ENCODE data around the gene TKT. TPM values are rescaled to one million over a fixed set of nuclear protein-coding genes. Genes with fewer than 3 reads are reported as not detected.

The TKT gene
- total RNA-seq, 1 experiment from 2014 or later: 634 TPM

DNA sequence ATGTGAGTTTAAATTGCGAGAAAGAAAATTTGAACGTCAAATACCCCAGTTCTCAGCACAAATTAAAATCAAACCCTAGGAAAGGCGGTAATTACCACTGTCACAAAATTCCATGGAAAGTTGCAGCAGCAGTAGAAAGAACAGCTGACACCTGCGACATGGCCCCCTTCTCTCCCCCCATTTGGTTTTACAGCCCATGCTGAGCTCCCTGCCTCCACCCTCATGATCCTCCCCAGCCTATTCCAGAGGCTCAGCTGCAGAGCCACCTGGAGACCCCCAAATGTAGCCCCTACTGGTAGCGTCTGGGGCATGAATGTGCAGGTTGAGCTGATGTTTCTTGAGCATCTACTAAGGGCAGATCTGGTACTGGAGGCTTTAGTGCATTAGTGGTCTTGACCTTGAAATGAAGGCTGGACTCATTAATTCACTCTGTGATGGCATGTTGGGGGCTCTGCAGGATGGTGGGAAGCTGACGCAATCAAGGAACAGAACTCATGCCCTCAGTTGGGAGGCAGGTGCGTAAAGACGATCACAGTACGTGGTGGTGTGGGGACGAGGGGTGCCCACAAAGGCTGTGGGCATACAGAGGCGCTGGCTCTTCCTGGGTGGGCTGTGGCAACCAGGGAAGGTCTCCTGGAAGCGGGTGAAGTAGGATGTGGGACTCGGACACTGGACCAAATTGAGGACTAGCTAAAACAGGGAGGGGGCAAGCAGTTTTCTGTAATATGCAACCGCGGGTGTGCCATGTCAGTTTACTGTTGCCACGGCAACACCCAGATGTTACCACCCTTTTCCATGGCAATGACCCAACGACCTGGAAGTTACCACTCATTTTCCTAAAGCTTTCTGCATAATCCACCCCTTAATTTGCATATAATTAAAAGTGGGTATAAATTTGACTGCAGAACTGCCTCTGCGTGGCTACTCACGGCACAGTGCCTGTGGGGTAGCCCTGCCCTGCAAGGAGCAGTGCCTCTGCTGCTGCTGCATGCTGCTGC lies 55.0 kb downstream of the TKT start:
- Histone ChIP-seq H3K4me3 (replicated peaks in 1 of 2; ENCODE audit: low read depth in 1 of 2, low read length in 2 of 2) (no peak overlapping the region), H3K9me2 (ENCODE audit: insufficient read depth) (no peaks in the 10 kb centered on the region), H4K20me1 (ENCODE audit: insufficient read depth) (no peaks in the 10 kb centered on the region), H3K4me2 (ENCODE audit: low read length) (no peak overlapping the region), H3K9ac (ENCODE audit: low read length) (no peak overlapping the region), H3K79me2 (ENCODE audit: insufficient read depth, low read length) (peaks cover 24% of the 10 kb centered on the region), H3K9me3 (ENCODE audit: control insufficient read depth in 1 of 2, insufficient read depth in 1 of 2, low read depth in 1 of 2, low read length in 2 of 2) (no peaks in the 10 kb centered on the region), H3K27ac (ENCODE audit: low read depth, low read length) (no peak overlapping the region), H3K27me3 (ENCODE audit: insufficient read depth, low read length) (no peaks in the 10 kb centered on the region), H3K36me3 (ENCODE audit: control insufficient read depth in 1 of 2, insufficient read depth in 2 of 2, low read length in 2 of 2) (peaks cover 0 to 35% of the 10 kb centered on the region in 2 experiments; a peak in 2 of 4 replicates), H3K4me1 (ENCODE audit: control insufficient read depth in 1 of 2, insufficient read depth in 2 of 2, low read length in 2 of 2) (peaks cover 13 to 29% of the 10 kb centered on the region in 2 experiments), H2AFZ (ENCODE audit: low read depth, low read length, poor library complexity, severe bottlenecking) (no peak overlapping the region)
- POLR2A ChIA-PET: no interaction called here
- RAD21 ChIA-PET (ENCODE audit: low non-redundant PET in 1 of 2, low total read pairs in 2 of 2, uncharacterized antibody in 2 of 2, unreplicated experiment in 2 of 2): no interaction called here
- no TSS peak for BruUV-seq (replicated peaks)
- DNase-seq (ENCODE audit: low read depth, low spot score) (no peak), ATAC-seq (no peak)
- CTCF ChIA-PET: no interaction called here
- no peak for TF ChIP-seq EGR1 (IDR thresholded peaks at IDR 0.05; ENCODE audit: low read depth)
- TF ChIP-seq, protein P1, sequence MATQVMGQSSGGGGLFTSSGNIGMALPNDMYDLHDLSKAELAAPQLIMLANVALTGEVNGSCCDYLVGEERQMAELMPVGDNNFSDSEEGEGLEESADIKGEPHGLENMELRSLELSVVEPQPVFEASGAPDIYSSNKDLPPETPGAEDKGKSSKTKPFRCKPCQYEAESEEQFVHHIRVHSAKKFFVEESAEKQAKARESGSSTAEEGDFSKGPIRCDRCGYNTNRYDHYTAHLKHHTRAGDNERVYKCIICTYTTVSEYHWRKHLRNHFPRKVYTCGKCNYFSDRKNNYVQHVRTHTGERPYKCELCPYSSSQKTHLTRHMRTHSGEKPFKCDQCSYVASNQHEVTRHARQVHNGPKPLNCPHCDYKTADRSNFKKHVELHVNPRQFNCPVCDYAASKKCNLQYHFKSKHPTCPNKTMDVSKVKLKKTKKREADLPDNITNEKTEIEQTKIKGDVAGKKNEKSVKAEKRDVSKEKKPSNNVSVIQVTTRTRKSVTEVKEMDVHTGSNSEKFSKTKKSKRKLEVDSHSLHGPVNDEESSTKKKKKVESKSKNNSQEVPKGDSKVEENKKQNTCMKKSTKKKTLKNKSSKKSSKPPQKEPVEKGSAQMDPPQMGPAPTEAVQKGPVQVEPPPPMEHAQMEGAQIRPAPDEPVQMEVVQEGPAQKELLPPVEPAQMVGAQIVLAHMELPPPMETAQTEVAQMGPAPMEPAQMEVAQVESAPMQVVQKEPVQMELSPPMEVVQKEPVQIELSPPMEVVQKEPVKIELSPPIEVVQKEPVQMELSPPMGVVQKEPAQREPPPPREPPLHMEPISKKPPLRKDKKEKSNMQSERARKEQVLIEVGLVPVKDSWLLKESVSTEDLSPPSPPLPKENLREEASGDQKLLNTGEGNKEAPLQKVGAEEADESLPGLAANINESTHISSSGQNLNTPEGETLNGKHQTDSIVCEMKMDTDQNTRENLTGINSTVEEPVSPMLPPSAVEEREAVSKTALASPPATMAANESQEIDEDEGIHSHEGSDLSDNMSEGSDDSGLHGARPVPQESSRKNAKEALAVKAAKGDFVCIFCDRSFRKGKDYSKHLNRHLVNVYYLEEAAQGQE (IDR thresholded peaks at IDR 0.05; ENCODE audit: low read depth): no peak
- TF ChIP-seq EZH2phosphoT487 (IDR thresholded peaks at IDR 0.05; ENCODE audit: borderline replicate concordance): no peak
- no peak for TF ChIP-seq SP1 (IDR thresholded peaks at IDR 0.05; ENCODE audit: low read depth)
- TF ChIP-seq, protein P2, sequence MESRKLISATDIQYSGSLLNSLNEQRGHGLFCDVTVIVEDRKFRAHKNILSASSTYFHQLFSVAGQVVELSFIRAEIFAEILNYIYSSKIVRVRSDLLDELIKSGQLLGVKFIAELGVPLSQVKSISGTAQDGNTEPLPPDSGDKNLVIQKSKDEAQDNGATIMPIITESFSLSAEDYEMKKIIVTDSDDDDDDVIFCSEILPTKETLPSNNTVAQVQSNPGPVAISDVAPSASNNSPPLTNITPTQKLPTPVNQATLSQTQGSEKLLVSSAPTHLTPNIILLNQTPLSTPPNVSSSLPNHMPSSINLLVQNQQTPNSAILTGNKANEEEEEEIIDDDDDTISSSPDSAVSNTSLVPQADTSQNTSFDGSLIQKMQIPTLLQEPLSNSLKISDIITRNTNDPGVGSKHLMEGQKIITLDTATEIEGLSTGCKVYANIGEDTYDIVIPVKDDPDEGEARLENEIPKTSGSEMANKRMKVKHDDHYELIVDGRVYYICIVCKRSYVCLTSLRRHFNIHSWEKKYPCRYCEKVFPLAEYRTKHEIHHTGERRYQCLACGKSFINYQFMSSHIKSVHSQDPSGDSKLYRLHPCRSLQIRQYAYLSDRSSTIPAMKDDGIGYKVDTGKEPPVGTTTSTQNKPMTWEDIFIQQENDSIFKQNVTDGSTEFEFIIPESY (IDR thresholded peaks at IDR 0.05; ENCODE audit: extremely low read depth, insufficient replicate concordance, low read length): no peak
- no peak for TF ChIP-seq POLR2AphosphoS5 (IDR thresholded peaks at IDR 0.05; ENCODE audit: low read depth, low read length)
- TF ChIP-seq ZFX (IDR thresholded peaks at IDR 0.05): no peak
- no peak for TF ChIP-seq SIN3A (IDR thresholded peaks at IDR 0.05; ENCODE audit: low read depth)
- no peak for TF ChIP-seq CBX3 (IDR thresholded peaks at IDR 0.05; ENCODE audit: low read depth)
- no peak for TF ChIP-seq CEBPB (IDR thresholded peaks at IDR 0.05; ENCODE audit: low read depth)
- TF ChIP-seq, protein P3, sequence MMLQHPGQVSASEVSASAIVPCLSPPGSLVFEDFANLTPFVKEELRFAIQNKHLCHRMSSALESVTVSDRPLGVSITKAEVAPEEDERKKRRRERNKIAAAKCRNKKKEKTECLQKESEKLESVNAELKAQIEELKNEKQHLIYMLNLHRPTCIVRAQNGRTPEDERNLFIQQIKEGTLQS (IDR thresholded peaks at IDR 0.05): no peak
- no peak for TF ChIP-seq FOSL1 (IDR thresholded peaks at IDR 0.05; ENCODE audit: low read depth)
- TF ChIP-seq ZNF274 (IDR thresholded peaks at IDR 0.05; ENCODE audit: low read depth, low read length): no peak
- no peak for TF ChIP-seq TCF7L2 (IDR thresholded peaks at IDR 0.05; ENCODE audit: borderline replicate concordance, extremely low read depth, insufficient read depth, insufficient read length)
- intact Hi-C loops (cut with micrococcal nuclease): no loop called here

All from HCT116 (cell line).